ENCODE results near the gene TPRA1. TPM values are rescaled to one million over a fixed set of nuclear protein-coding genes. Genes with fewer than 3 reads are reported as not detected.

TPRA1 gene
- total RNA-seq, 1 donor from 2014 or later, result 14.1 TPM

GRCh38 chr3:127560051-127560787, 30.3 kb downstream of the TPRA1 start:
- no peak for DNase-seq

GRCh38 chr3:127556565-127556964, 34.0 kb downstream of the TPRA1 start:
- DNase-seq, result no peak

- no peak for DNase-seq
Measured at GRCh38 chr3:127555108-127555507, 35.4 kb downstream of the TPRA1 start.

GRCh38 chr3:127552038-127552437, 38.5 kb downstream of the TPRA1 start:
- DNase-seq, result no peak

GRCh38 chr3:127551178-127551577, 39.4 kb downstream of the TPRA1 start:
- no peak for DNase-seq

GRCh38 chr3:127550468-127551157, 39.9 kb downstream of the TPRA1 start:
- no peak for DNase-seq

- no peak for DNase-seq
Measured at GRCh38 chr3:127549826-127550467, 40.6 kb downstream of the TPRA1 start.

GRCh38 chr3:127547761-127548605, 42.5 kb downstream of the TPRA1 start:
- peak; percentile 82 for DNase-seq

- peak; percentile 43 for DNase-seq
Measured at GRCh38 chr3:127546970-127547733, 43.4 kb downstream of the TPRA1 start.

- no peak for DNase-seq
Measured at GRCh38 chr3:127546554-127546953, 44.0 kb downstream of the TPRA1 start.

GRCh38 chr3:127545711-127546457, 44.6 kb downstream of the TPRA1 start:
- DNase-seq, result no peak

- DNase-seq, result no peak
Measured at GRCh38 chr3:127545216-127545615, 45.3 kb downstream of the TPRA1 start.

GRCh38 chr3:127544803-127545201, 45.7 kb downstream of the TPRA1 start:
- peak; percentile 50 for DNase-seq

- peak; percentile 81 for DNase-seq
Measured at GRCh38 chr3:127544192-127544802, 46.2 kb downstream of the TPRA1 start.

- DNase-seq, result no peak
Measured at GRCh38 chr3:127543441-127543840, 47.1 kb downstream of the TPRA1 start.

- no peak for DNase-seq
Measured at GRCh38 chr3:127542441-127542952, 48.0 kb downstream of the TPRA1 start.

GRCh38 chr3:127541320-127541719, 49.2 kb downstream of the TPRA1 start:
- DNase-seq, result no peak

GRCh38 chr3:127539366-127540060, 51.0 kb downstream of the TPRA1 start:
- no peak for DNase-seq

- no peak for DNase-seq
Measured at GRCh38 chr3:127538569-127538968, 52.0 kb downstream of the TPRA1 start.
